Placental epithelial cell (primary cell): ENCODE results near the gene OR10A3. TPM values are rescaled to one million over a fixed set of nuclear protein-coding genes. Genes with fewer than 3 reads are reported as not detected.

ENCODE experiments used
- small RNA-seq: library from RNA; depleted of rRNA; stranded (forward); fragments of <200 nt; gene quantifications from one replicate; pipeline ENCODE3, GENCODE V24; 2012
- total RNA-seq: library from RNA; depleted of rRNA; stranded (reverse); fragments of >200 nt; gene quantifications from 2 replicates; pipeline ENCODE4 v1.2.3, GENCODE V29; 2012

Gene OR10A3
- total RNA-seq: 0.43 TPM in 1 of 2 replicates, not detected in the other

GRCh38 chr11:7941608-7942007 is at the start of gene OR10A3:
Gene OR10A3 (minus strand): TSS chr11:7941708. CDS start chr11:7939520, 2,188 bp downstream.

GRCh38 chr11:7986768-7987559 is 45.5 kb upstream of the OR10A3 start, which contains the start of gene EIF3F:
Gene EIF3F (plus strand): TSS chr11:7987337. CDS start chr11:7987353, 16 bp downstream.

GRCh38 chr11:7965386-7965785 is 23.9 kb upstream of the OR10A3 start, which contains the start of gene NLRP10:
Gene NLRP10 (minus strand): TSS chr11:7965447. CDS start chr11:7963495, 1,952 bp downstream.

GRCh38 chr11:7931168-7931567 is 10.3 kb downstream of the OR10A3 start, which contains the start of gene OR10A6:
Gene OR10A6 (minus strand): TSS chr11:7931268. CDS start chr11:7928662, 2,606 bp downstream.

Small RNA genes within 50 kb of the gene (small RNA-seq; reads per million reads assigned to genes)
- gene COX6CP5: not detected
- not detected for gene RNU6-943P

Other genes with a start within 250 kb of the OR10A3 start
- gene OVCH2, start 235.2 kb downstream of the OR10A3 start, total RNA-seq: 0.79 and 3.3 TPM in 2 replicates
- 0.79 and 4.4 TPM in 2 replicates for gene OR5P2, start 144.8 kb downstream of the OR10A3 start, total RNA-seq
- 2.0 and 4.6 TPM in 2 replicates for gene OR5P3, start 110.9 kb downstream of the OR10A3 start, total RNA-seq
- gene OR10A6, start 10.4 kb downstream of the OR10A3 start, total RNA-seq: 0.43 TPM in 1 of 2 replicates, not detected in the other
- gene NLRP10, start 23.7 kb upstream of the OR10A3 start, total RNA-seq: 4.7 and 47.7 TPM in 2 replicates
- gene EIF3F, start 45.6 kb upstream of the OR10A3 start, total RNA-seq: 364 and 592 TPM in 2 replicates
- 5.5 and 6.0 TPM in 2 replicates for gene TUB, start 139.5 kb upstream of the OR10A3 start, total RNA-seq
- gene RIC3, start 227.3 kb upstream of the OR10A3 start, total RNA-seq: 0.39 TPM in 1 of 2 replicates, not detected in the other